KMS-11 (cell line): ENCODE results near the gene KIAA1958.

Experiments used
- H2AFZ ChIP-seq: fragments of 200-600 bp; sonication (generic); 2 replicates; pipeline ENCODE4 v1.6.1; 2016; ENCODE audit warnings: antibody characterized with exemption, mixed run types, low read depth
- H3K27ac ChIP-seq: fragments of 200-600 bp; sonication (generic); 2 replicates; pipeline ENCODE4 v1.6.1; 2016; ENCODE audit warnings: mild to moderate bottlenecking, mixed run types
- H3K27me3 ChIP-seq: fragments of 200-600 bp; sonication (generic); 2 replicates; pipeline ENCODE4 v1.6.1; 2017; ENCODE audit warnings: mild to moderate bottlenecking, low read depth, mixed run types, moderate library complexity; ENCODE audit not compliant: insufficient read depth
- H3K36me3 ChIP-seq: fragments of 200-600 bp; sonication (generic); 2 replicates; pipeline ENCODE4 v1.6.1; 2017; ENCODE audit warnings: mild to moderate bottlenecking, mixed run types; ENCODE audit not compliant: insufficient read depth
- H3K4me1 ChIP-seq: fragments of 200-600 bp; sonication (generic); 2 replicates; pipeline ENCODE4 v1.6.1; 2016; ENCODE audit warnings: mild to moderate bottlenecking, low read depth, mixed run types; ENCODE audit not compliant: poor library complexity, severe bottlenecking
- H3K4me2 ChIP-seq: fragments of 200-600 bp; sonication (generic); 2 replicates; pipeline ENCODE4 v1.7.0; 2016; ENCODE audit warnings: mild to moderate bottlenecking, mixed run types
- H3K4me3 ChIP-seq: fragments of 200-600 bp; sonication (generic); IDR thresholded peaks from 2 replicates; pipeline ENCODE4 v1.6.1; 2017; ENCODE audit warnings: low read depth, low read length, mixed read lengths; ENCODE audit not compliant: insufficient read depth
- H3K79me2 ChIP-seq: fragments of 200-600 bp; sonication (generic); 2 replicates; pipeline ENCODE4 v1.6.1; 2016; ENCODE audit warnings: low read depth, mixed run types; ENCODE audit not compliant: insufficient read depth
- H3K9ac ChIP-seq: fragments of 200-600 bp; sonication (generic); 2 replicates; pipeline ENCODE4 v1.6.1; 2016; ENCODE audit warnings: mild to moderate bottlenecking, mixed run types
- H4K20me1 ChIP-seq: fragments of 200-600 bp; sonication (generic); 2 replicates; pipeline ENCODE4 v1.6.1; 2016; ENCODE audit warnings: mild to moderate bottlenecking, mixed run types; ENCODE audit not compliant: insufficient read depth
- TF ChIP-seq, protein P1 (sequence below): fragments of 200-600 bp; sonication (generic); conservative IDR thresholded peaks from 2 replicates; pipeline ENCODE4 v1.6.1; 2017; ENCODE audit warnings: low read depth, mild to moderate bottlenecking, antibody characterized with exemption, low read length, moderate library complexity, mixed read lengths

Gene KIAA1958

DNA sequence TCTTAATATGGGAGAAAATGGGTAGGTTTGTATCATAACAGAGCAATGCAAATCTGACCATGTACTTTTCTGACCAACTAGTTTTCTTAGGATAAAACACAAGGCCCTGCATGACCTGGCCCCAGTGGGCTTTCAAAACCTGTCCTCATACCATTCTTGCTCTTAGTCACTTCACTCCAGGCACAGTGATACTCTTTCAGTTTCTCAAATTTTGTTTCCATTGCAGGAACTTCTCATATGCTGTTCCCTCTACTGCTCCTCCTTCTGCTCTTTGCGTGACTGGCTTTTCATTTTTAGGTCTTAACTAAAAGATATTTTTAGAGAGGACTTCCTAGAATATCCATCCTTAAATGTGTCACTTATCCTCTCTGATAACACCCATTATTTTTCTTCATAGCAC is 118.9 kb downstream of the KIAA1958 start:
- no peak overlapping the region for H3K4me2 ChIP-seq
- no peaks in the 10 kb centered on the region for H4K20me1 ChIP-seq
- H3K79me2 ChIP-seq = no peaks in the 10 kb centered on the region
- no peaks in the 10 kb centered on the region for H3K4me1 ChIP-seq
- no peak overlapping the region for H3K9ac ChIP-seq
- H3K27ac ChIP-seq = no peak overlapping the region
- no peak overlapping the region for H3K4me3 ChIP-seq
- TF ChIP-seq, protein P1, sequence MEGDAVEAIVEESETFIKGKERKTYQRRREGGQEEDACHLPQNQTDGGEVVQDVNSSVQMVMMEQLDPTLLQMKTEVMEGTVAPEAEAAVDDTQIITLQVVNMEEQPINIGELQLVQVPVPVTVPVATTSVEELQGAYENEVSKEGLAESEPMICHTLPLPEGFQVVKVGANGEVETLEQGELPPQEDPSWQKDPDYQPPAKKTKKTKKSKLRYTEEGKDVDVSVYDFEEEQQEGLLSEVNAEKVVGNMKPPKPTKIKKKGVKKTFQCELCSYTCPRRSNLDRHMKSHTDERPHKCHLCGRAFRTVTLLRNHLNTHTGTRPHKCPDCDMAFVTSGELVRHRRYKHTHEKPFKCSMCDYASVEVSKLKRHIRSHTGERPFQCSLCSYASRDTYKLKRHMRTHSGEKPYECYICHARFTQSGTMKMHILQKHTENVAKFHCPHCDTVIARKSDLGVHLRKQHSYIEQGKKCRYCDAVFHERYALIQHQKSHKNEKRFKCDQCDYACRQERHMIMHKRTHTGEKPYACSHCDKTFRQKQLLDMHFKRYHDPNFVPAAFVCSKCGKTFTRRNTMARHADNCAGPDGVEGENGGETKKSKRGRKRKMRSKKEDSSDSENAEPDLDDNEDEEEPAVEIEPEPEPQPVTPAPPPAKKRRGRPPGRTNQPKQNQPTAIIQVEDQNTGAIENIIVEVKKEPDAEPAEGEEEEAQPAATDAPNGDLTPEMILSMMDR = no peak
- H2AFZ ChIP-seq = no peak overlapping the region
- H3K27me3 ChIP-seq = no peaks in the 10 kb centered on the region
- no peaks in the 10 kb centered on the region for H3K36me3 ChIP-seq

DNA sequence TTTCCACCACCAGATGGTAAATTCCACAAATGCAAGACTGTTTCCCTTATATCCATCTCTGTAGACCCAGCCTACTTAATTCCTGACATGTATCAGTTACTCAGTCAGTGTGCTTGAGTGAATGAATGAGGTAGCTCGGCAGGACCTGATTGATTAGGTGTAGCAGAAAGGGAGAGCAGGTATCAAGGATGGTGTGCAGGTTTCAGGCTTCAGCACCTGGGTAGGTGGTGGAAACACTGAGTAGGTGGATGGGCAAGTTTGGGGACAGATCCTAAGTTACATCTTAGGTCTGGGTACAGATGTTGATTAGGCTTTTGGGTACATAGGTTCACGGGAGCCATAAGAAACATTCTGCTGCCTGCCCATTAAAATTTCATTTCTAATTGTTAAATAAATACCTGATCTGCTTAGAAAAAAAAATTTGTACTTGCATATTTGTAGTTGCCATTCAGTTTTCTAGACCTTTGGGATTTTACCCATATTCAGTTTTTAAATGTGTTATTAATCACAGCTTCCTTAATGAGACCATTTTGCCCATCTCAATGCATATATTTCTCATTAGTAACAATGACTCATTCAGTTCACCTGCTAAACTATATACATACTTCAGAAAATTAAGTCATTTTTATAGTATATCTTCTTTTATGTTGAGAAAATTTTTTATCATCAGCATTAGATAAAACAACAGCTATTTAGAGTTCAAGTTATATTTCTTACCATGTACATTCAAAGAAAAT is 119.5 kb downstream of the KIAA1958 start:
- TF ChIP-seq, protein P1 = no peak
- no peaks in the 10 kb centered on the region for H3K79me2 ChIP-seq
- no peaks in the 10 kb centered on the region for H3K36me3 ChIP-seq
- no peaks in the 10 kb centered on the region for H3K4me1 ChIP-seq
- no peak overlapping the region for H3K27ac ChIP-seq
- H3K9ac ChIP-seq = no peak overlapping the region
- H3K4me3 ChIP-seq = no peak overlapping the region
- H4K20me1 ChIP-seq = no peaks in the 10 kb centered on the region
- H2AFZ ChIP-seq = no peak overlapping the region
- no peak overlapping the region for H3K4me2 ChIP-seq
- no peaks in the 10 kb centered on the region for H3K27me3 ChIP-seq

DNA sequence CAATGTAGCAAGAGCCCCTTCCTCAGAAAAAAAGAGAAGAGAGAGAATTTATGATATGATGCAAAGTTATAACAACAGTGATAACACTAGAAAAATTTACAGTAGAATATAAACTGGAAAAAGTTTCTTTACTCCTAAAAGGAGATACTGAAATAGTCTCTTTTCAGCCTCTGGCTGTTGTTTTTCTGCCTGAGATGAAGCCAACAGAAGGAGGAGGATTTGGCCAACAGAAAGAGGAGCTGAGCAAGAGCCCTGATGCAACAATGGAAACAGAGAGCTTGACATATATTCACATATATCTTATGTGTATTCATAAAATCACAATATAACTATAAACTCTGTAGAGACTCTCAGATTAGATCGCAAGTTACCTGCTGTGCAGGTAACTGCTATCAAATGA is 122.2 kb downstream of the KIAA1958 start:
- H3K36me3 ChIP-seq = no peaks in the 10 kb centered on the region
- H3K27ac ChIP-seq = no peak overlapping the region
- no peaks in the 10 kb centered on the region for H3K79me2 ChIP-seq
- H3K4me1 ChIP-seq = no peaks in the 10 kb centered on the region
- H3K4me2 ChIP-seq = no peak overlapping the region
- no peak overlapping the region for H2AFZ ChIP-seq
- no peak overlapping the region for H3K4me3 ChIP-seq
- H3K9ac ChIP-seq = no peak overlapping the region
- H4K20me1 ChIP-seq = no peaks in the 10 kb centered on the region
- no peaks in the 10 kb centered on the region for H3K27me3 ChIP-seq
- TF ChIP-seq, protein P1 = no peak

DNA sequence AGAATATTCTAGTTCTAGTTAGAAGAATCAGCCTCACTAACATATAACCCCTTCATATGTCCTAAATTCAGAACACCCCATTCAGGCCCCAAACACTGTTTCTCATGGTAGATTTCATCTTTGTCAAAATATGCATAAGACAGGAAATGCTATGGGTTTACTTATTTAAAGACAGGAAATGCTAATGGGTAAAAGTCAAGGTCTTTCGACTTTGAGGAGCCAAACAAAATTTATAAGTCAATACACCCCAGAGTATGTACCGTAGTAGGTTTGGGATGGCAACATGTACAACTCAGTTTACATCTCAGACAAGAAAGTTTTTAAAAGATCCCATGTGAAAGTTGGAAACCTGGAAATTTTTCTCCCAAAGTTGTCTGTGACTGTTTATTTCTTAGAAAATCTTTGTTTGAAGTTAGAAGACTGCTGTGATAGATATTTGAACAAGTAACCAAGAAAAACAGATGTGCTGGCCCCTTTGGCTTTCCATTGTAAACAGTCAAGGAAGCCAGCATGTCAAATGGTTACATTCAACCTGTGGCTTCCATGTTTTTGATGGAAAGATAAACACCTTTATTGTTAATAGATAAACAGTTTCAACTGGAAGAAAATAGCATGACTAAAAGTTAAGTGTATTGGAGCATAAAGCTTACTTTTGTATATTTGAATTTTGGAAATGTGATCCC is 129.1 kb downstream of the KIAA1958 start:
- no peak overlapping the region for H3K4me3 ChIP-seq
- H3K27ac ChIP-seq = no peak overlapping the region
- no peak overlapping the region for H3K4me2 ChIP-seq
- H3K36me3 ChIP-seq = no peaks in the 10 kb centered on the region
- H3K27me3 ChIP-seq = no peaks in the 10 kb centered on the region
- H3K9ac ChIP-seq = no peak overlapping the region
- no peaks in the 10 kb centered on the region for H3K4me1 ChIP-seq
- no peaks in the 10 kb centered on the region for H3K79me2 ChIP-seq
- no peaks in the 10 kb centered on the region for H4K20me1 ChIP-seq
- H2AFZ ChIP-seq = no peak overlapping the region
- TF ChIP-seq, protein P1 = no peak
